IPS-20b (cell line): ENCODE results near the gene ABCD3.
"Not testable (repeated sequence)": the region's sequence is repeated elsewhere in the genome, so short reads cannot be mapped to it uniquely, and the experiment has no call there.

ENCODE experiments used
- H3K27ac ChIP-seq: one replicate; pipeline ENCODE4 v1.5.1; 2013; ENCODE audit warnings: low read length
- H3K27me3 ChIP-seq: 2 replicates; pipeline ENCODE4 v1.6.1; 2013; ENCODE audit warnings: mild to moderate bottlenecking, low read length, inconsistent platforms; ENCODE audit not compliant: insufficient read depth
- H3K36me3 ChIP-seq: 2 replicates; pipeline ENCODE4 v1.6.1; 2013; ENCODE audit warnings: low read depth, mild to moderate bottlenecking, inconsistent platforms, low read length, moderate library complexity; ENCODE audit not compliant: insufficient read depth
- H3K4me1 ChIP-seq: 2 replicates; pipeline ENCODE4 v1.6.1; 2013; ENCODE audit warnings: mild to moderate bottlenecking, control low read depth, inconsistent platforms, low read length, moderate library complexity; ENCODE audit not compliant: insufficient read depth
- H3K4me3 ChIP-seq: 2 replicates; pipeline ENCODE4 v1.5.1; 2013; ENCODE audit warnings: mild to moderate bottlenecking, low read length, inconsistent platforms
- H3K9ac ChIP-seq: 2 replicates; pipeline ENCODE4 v1.6.1; 2013; ENCODE audit warnings: low read depth, mild to moderate bottlenecking, inconsistent platforms, low read length, moderate library complexity
- H3K9me3 ChIP-seq: 2 replicates; pipeline ENCODE4 v1.6.1; 2013; ENCODE audit warnings: mild to moderate bottlenecking, low read depth, low read length, inconsistent platforms; ENCODE audit not compliant: insufficient read depth

Gene ABCD3

DNA sequence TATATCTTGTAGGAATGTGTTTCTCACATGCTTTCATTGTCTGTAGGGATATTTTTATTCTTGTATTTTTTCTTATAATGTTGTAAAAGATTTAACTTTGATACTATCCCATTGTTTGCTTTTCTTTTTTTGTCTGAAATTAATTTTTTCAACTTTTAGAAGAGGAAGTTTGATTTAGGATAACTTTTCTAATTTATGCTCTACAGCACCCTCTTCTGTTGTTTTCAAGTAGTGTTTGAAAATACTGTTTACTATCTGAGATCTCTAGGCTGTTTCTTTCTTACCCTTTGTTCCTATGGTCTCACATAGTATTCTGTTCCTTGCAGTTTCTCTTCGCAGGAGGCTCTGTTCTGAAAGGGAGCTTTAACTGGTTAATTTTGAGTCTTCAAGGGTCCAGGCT lies 21.9 kb downstream of the ABCD3 start:
- no peaks in the 10 kb centered on the region for H3K4me1 ChIP-seq
- no peak overlapping the region for H3K27ac ChIP-seq
- peaks cover 22% of the 10 kb centered on the region for H3K9me3 ChIP-seq
- H3K9ac ChIP-seq, result no peak overlapping the region
- H3K36me3 ChIP-seq, result no peaks in the 10 kb centered on the region
- no peak overlapping the region for H3K4me3 ChIP-seq
- H3K27me3 ChIP-seq, result no peaks in the 10 kb centered on the region

DNA sequence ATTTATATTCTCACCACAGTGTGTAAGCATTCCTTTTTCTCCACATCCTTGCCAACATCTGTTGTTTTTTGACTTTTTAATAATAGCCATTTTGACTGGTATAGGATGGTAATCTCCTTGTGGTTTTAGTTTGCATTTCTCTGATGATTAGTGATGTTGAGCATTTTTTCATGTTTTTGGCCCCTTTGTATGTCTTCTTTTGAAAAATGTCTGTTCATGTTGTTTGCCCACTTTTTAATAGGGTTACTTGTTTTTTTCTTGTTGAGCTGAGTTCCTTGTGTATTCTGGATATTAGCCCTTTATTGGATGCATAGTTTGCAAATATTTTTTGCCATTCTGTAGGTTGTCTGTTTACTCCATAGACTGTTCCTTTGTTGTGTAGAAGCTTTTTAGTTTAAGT lies 24.9 kb downstream of the ABCD3 start:
- H3K27ac ChIP-seq, H3K4me1 ChIP-seq, H3K27me3 ChIP-seq, H3K4me3 ChIP-seq, H3K9ac ChIP-seq, H3K36me3 ChIP-seq: not testable (repeated sequence)
- H3K9me3 ChIP-seq, result peaks cover 28% of the 10 kb centered on the region

GRCh38 chr1:94444819-94445218 lies 26.6 kb downstream of the ABCD3 start:
- H3K9ac ChIP-seq, H3K4me1 ChIP-seq, H3K4me3 ChIP-seq, H3K27ac ChIP-seq, H3K27me3 ChIP-seq: not testable (repeated sequence)
- Histone ChIP-seq H3K36me3 (peaks cover 10% of the 10 kb centered on the region), H3K9me3 (peaks cover 45% of the 10 kb centered on the region)

DNA sequence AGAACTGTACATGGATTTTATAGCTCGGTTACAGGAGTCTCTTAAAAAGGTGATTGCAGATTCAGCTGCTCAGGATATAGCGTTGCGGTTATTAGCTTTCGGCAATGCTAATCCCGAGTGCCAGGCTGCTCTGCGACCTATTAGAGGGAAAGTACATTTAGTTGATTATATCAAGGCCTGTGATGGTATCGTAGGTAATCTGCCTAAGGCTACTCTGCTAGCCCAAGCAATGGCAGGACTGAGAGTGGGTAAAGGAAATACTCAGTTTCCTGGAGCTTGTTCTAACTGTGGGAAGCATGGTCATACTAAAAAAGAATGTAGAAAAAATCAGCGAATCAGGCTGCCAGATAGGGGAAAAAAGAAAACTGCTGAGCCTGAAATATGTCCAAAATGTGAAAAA lies 27.5 kb downstream of the ABCD3 start:
- not testable (repeated sequence) for H3K27me3 ChIP-seq, H3K9ac ChIP-seq, H3K4me1 ChIP-seq, H3K4me3 ChIP-seq, H3K27ac ChIP-seq
- peaks cover 55% of the 10 kb centered on the region for H3K9me3 ChIP-seq
- H3K36me3 ChIP-seq, result peaks cover 14% of the 10 kb centered on the region

- not testable (repeated sequence) for H3K27me3 ChIP-seq, H3K4me1 ChIP-seq, H3K4me3 ChIP-seq, H3K27ac ChIP-seq, H3K9ac ChIP-seq
- H3K36me3 ChIP-seq, result peaks cover 14% of the 10 kb centered on the region
- H3K9me3 ChIP-seq, result peaks cover 59% of the 10 kb centered on the region
Observed at GRCh38 chr1:94446177-94446576, 28.0 kb downstream of the ABCD3 start.

GRCh38 chr1:94448741-94449140 lies 30.6 kb downstream of the ABCD3 start:
- not testable (repeated sequence) for H3K4me3 ChIP-seq, H3K27ac ChIP-seq, H3K4me1 ChIP-seq, H3K27me3 ChIP-seq, H3K9ac ChIP-seq
- Histone ChIP-seq H3K9me3 (peaks cover 61% of the 10 kb centered on the region), H3K36me3 (peaks cover 24% of the 10 kb centered on the region)

GRCh38 chr1:94456736-94457135 lies 38.5 kb downstream of the ABCD3 start:
- Histone ChIP-seq H3K4me3 (no peak overlapping the region), H3K27ac (no peak overlapping the region), H3K27me3 (no peaks in the 10 kb centered on the region), H3K9me3 (peaks cover 6% of the 10 kb centered on the region), H3K9ac (no peak overlapping the region), H3K36me3 (peaks cover 4% of the 10 kb centered on the region; the same call in 1 of the 2 replicates), H3K4me1 (no peaks in the 10 kb centered on the region)

DNA sequence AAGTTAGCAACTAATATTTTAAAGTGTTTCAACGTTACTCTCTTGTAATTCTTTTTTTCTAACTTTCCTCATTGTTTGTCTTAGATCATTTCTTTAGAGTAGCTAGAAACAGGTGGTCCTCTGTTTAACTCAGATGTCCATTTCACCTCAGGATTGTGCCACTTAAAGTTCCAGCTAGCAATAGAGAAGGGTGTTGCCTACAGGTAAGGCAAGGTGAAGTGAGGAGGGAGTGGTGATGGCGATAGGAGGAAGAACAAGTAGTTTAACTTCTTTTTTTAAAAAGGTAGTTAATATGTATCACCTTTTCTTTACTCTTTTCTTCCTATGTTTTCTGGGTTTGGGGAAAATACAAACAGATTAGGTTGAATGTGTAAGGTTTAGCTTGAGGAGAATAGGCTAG lies 44.4 kb downstream of the ABCD3 start:
- H3K27me3 ChIP-seq, result no peaks in the 10 kb centered on the region
- no peak overlapping the region for H3K27ac ChIP-seq
- peaks cover 3% of the 10 kb centered on the region; the same call in 1 of the 2 replicates for H3K9me3 ChIP-seq
- H3K36me3 ChIP-seq, result peaks cover 11% of the 10 kb centered on the region; the same call in 1 of the 2 replicates
- no peak overlapping the region for H3K4me3 ChIP-seq
- no peak overlapping the region for H3K9ac ChIP-seq
- H3K4me1 ChIP-seq, result no peaks in the 10 kb centered on the region

GRCh38 chr1:94463056-94463764 lies 45.0 kb downstream of the ABCD3 start:
- H3K9me3 ChIP-seq, result peaks cover 3% of the 10 kb centered on the region; the same call in 1 of the 2 replicates
- H3K4me3 ChIP-seq, result no peak overlapping the region
- no peaks in the 10 kb centered on the region for H3K27me3 ChIP-seq
- no peak overlapping the region for H3K9ac ChIP-seq
- H3K36me3 ChIP-seq, result peaks cover 11% of the 10 kb centered on the region; the same call in 1 of the 2 replicates
- H3K27ac ChIP-seq, result no peak overlapping the region
- no peaks in the 10 kb centered on the region for H3K4me1 ChIP-seq

- H3K36me3 ChIP-seq, result peaks cover 11% of the 10 kb centered on the region; the same call in 1 of the 2 replicates
- H3K9me3 ChIP-seq, result peaks cover 3% of the 10 kb centered on the region; the same call in 1 of the 2 replicates
- no peaks in the 10 kb centered on the region for H3K4me1 ChIP-seq
- no peaks in the 10 kb centered on the region for H3K27me3 ChIP-seq
- H3K9ac ChIP-seq, result no peak overlapping the region
- no peak overlapping the region for H3K27ac ChIP-seq
- no peak overlapping the region for H3K4me3 ChIP-seq
Observed at GRCh38 chr1:94463765-94464330, 45.7 kb downstream of the ABCD3 start.

DNA sequence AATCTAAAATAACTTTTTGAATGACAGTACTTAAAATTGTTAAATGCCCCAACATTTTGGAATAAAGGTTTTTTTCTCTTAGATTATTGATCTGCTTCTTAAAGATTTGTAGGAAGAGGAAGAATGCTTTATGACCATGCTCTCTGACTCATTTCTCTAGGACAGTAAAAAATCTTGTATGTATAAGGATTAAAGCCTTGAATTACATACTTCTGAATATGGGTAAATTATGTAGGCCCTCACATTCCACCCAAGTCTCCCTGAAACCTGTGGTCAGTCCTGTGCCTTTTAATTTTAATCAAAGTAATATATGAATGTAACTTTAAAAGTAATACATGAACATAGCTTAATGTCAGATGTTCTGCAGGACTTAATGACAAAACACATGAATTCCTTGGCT lies 50.5 kb downstream of the ABCD3 start:
- H3K9ac ChIP-seq, result no peak overlapping the region
- no peak overlapping the region for H3K27ac ChIP-seq
- H3K9me3 ChIP-seq, result peaks cover 3% of the 10 kb centered on the region; the same call in 1 of the 2 replicates
- peaks cover 2% of the 10 kb centered on the region; the same call in 1 of the 2 replicates for H3K4me1 ChIP-seq
- peaks cover 11% of the 10 kb centered on the region; the same call in 1 of the 2 replicates for H3K36me3 ChIP-seq
- H3K27me3 ChIP-seq, result no peaks in the 10 kb centered on the region
- H3K4me3 ChIP-seq, result no peak overlapping the region

DNA sequence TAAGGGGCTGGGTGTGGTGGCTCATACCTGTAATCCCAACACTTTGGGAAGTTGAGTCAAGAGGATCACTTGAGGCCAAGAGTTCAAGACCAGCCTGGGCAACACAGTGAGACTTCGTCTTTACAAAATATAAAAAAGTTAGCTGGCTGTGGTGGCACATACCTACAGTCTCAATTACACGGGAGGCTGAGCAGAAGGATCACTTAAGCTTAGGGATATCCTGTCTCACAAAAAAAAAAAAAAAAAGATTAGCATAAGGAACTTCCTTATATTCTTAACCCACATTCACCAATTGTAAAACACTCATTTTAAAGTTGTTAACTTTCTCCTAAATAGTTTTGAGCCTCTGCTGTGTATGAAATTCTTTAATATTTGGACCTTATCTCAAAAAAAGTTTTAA lies 53.1 kb downstream of the ABCD3 start:
- H3K9ac ChIP-seq, result no peak overlapping the region
- no peak overlapping the region for H3K27ac ChIP-seq
- peaks cover 2% of the 10 kb centered on the region; the same call in 1 of the 2 replicates for H3K4me1 ChIP-seq
- no peaks in the 10 kb centered on the region for H3K27me3 ChIP-seq
- no peaks in the 10 kb centered on the region for H3K9me3 ChIP-seq
- H3K4me3 ChIP-seq, result no peak overlapping the region
- 0 out of 2 replicates have a peak, but pooled peaks cover 2% of the 10 kb centered on the region for H3K36me3 ChIP-seq
